Panc1 (cell line): Measurements from ENCODE around the gene MRPL51.

Source experiments
- SIN3A ChIP-seq: IDR thresholded peaks from 2 replicates; pipeline ENCODE4 v1.6.1; 2012; ENCODE audit warnings: low read depth, mild to moderate bottlenecking, low read length, moderate library complexity, borderline replicate concordance; ENCODE audit not compliant: insufficient read depth
- TCF7L2 ChIP-seq: IDR thresholded peaks from 2 replicates; pipeline ENCODE4 v1.6.1; 2011; ENCODE audit warnings: mild to moderate bottlenecking, low read depth, low read length, inconsistent platforms
- TF ChIP-seq, protein P1 (sequence below): fragments of 450-650 bp; IDR thresholded peaks from 2 replicates; pipeline ENCODE4 v1.5.1; 2017; ENCODE audit warnings: mild to moderate bottlenecking

DNA sequence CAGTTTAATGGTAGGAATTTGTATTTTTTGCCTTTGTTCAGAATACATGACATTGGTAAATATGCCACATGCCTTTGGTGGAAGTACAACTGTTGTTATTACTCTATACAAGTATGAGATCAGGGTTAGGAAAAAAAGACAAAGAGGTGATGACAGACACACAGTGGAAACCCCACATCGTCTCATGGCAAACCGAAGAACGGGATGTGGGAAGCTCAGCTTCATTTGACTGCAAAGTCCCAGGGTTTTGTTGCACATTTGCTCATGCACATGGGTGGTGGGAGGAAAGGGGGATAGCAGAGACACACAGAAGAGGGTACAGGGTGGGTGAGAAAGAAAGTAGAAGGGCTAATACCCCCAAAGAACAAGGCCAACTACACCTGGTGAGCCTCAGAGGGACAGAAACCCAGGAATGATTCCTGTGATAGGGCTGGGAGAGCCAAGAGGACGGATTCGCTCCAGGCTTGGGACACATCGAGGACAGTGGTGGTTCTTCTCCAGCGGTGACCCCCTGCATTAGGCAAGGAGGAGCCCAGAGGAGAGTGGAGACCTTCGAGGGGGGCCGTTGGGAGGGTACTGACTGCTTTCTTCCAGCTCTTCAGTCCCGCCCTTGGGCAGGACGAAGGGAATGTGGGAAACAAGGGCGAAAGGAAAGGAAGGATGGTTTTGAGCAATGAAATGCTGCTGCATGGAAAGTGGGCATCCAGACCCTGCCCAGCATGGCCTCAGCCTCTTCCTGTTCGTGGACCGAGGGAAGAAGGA, 30.6 kb downstream of the MRPL51 start:
- TF ChIP-seq, protein P1, sequence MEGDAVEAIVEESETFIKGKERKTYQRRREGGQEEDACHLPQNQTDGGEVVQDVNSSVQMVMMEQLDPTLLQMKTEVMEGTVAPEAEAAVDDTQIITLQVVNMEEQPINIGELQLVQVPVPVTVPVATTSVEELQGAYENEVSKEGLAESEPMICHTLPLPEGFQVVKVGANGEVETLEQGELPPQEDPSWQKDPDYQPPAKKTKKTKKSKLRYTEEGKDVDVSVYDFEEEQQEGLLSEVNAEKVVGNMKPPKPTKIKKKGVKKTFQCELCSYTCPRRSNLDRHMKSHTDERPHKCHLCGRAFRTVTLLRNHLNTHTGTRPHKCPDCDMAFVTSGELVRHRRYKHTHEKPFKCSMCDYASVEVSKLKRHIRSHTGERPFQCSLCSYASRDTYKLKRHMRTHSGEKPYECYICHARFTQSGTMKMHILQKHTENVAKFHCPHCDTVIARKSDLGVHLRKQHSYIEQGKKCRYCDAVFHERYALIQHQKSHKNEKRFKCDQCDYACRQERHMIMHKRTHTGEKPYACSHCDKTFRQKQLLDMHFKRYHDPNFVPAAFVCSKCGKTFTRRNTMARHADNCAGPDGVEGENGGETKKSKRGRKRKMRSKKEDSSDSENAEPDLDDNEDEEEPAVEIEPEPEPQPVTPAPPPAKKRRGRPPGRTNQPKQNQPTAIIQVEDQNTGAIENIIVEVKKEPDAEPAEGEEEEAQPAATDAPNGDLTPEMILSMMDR, result no peak
- TF ChIP-seq SIN3A, result no peak
- TF ChIP-seq TCF7L2, result no peak
